Activated naive CD4-positive, alpha-beta T cell treated with anti-CD3 and anti-CD28 coated beads, Interleukin-2, amount 50 U/mL, for 16 hours (primary cell): Measurements from ENCODE around the gene DDX42.

Source experiments
- DNase-seq: peaks from one replicate; pipeline ENCODE4 v3.0.0-alpha.2; 2020

The DDX42 gene

GRCh38 chr17:63774141-63774968 is at the start of gene DDX42:
DDX42 (plus strand) TSS chr17:63774170; CDS start chr17:63787050, 12,880 bp downstream.
- peak; percentile 90 for DNase-seq

DNA sequence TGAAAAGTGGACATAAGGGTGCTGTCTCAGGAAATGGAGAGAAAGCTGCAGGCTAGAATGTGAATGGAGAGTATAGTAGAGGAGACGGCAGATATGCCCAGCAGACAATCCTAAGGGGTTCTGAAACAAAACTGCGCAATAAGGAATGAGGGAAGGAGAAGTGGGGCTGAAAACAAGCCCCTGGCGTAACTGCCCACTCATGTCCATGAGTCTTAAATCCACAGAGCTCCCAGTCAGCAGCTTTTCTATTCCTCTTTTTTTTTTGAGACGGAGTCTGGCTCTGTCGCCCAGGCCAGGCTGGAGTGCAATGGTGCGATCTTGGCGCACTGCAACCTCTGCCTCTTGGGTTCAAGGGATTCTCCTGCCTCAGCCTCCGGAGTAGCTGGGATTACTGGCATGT is 38.3 kb upstream of the DDX42 start:
- no peak for DNase-seq

DNA sequence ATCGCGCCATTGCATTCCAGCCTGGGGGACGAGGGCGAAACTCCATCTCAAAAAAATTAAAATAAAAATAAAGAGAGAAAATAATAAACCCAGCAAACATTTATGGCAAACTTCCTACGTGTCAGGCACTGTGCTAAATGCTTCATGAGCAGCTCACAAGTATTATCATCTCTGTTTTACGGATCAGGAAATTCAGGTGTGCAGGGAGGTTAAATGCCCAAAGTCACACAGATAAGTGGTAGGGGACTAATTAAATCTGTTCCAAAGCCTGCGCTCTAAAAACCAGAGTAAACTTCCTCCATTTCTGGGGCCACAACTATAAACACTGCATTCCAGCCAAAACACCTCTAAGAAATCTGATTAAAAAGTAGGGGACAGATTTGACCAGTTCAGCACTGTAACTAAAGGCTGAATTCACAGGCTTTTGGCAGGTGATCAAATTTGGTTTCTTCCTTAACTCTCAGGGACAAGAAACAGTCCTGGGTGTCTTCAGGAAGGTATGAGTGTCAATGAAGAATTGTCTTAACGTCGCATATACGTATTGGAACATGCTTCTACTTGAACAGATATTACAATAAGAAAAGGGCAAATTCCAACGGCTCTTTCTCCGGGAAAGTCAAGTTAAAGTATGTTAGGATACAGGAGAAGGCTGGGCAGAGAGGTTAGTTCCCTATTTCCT is 33.4 kb upstream of the DDX42 start:
- no peak for DNase-seq

GRCh38 chr17:63741143-63741407 is 32.9 kb upstream of the DDX42 start:
- DNase-seq: no peak

DNA sequence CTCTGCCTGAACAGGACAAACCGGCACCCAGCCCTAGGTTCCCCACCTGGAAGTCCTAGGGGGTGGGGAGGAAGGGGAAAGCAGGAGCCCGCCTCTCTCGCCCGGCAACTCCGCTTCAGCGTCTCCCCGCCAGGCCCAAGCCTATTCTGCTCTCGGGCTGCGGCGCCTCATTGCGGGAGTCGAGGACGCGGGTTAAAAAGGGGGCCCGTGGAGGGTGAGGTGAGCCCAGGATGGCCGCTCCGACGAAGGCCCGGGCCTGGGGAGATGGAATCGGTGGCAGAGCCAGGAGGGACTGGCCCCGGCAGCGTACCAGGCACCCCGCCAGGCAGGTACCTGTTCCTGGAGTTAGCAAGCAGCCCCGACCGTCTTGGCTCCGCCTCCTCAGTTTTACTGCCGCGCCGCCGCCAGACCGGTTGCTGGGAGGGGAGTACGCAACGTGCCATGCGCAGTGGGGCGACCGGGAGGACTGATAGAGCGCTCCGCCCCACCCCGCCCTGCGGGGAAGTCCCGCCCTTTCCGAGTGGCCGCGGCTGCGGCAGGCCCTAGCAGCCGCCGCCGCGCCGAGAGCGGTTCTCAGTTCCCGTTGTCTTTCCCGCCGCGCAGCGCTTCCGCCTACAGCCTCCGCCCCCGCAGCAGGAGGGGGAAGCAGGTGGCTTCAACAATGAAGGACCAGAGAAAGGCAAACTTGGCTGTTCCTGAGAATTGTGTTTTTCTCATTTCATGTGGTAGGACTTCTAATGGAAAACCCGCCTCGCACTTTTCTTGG is 32.4 kb upstream of the DDX42 start, which contains the start of gene STRADA:
TSS of gene STRADA (minus strand) at position 392 of the 766 bp plus-strand sequence. CDS start 13,430 bp downstream, outside the sequence.
- DNase-seq: peak; percentile 100

DNA sequence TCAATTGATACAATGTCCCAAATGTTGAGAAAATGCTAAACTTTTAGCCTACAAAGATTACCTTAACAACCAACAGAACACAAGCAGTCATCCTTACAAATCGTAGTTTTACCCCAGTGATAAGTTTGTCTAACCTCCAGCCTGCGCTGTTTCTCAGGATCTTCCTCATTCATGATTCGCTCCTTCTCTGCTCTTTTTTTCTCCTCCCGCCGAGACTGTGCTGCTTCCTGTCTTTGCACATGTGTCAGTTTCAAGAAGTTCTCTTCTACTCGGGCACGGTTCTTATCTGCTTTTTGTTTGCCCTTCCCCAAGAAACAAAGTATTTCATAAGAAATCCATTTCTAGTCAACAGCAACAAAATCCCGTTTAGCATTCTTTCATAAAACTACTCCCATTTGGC is 22.2 kb upstream of the DDX42 start:
- DNase-seq: no peak

GRCh38 chr17:63752707-63753106 is 21.3 kb upstream of the DDX42 start:
- no peak for DNase-seq

GRCh38 chr17:63753215-63753614 is 20.8 kb upstream of the DDX42 start:
- DNase-seq: no peak

GRCh38 chr17:63754046-63754445 is 19.9 kb upstream of the DDX42 start:
- no peak for DNase-seq

DNA sequence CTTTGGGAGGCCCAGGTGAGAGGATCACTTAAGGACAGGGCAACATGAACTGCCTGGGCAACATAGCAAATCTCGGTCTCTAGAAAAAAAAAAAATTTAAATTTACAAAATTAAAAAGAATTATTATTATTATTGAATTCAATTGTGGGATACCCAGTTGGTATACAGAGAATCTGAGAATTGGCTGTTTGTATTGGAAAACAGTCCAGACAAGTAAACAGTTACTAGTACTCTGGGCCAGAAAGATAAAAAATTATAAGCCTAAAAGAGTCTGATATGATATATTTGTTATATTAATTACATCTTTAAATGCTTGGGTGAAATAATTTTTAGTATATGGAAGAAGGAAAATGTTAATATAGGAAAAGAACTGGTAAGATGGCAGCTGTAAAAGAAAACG is 15.5 kb upstream of the DDX42 start:
- DNase-seq: no peak

- no peak for DNase-seq
Observed at GRCh38 chr17:63760771-63761539, 13.0 kb upstream of the DDX42 start.

DNA sequence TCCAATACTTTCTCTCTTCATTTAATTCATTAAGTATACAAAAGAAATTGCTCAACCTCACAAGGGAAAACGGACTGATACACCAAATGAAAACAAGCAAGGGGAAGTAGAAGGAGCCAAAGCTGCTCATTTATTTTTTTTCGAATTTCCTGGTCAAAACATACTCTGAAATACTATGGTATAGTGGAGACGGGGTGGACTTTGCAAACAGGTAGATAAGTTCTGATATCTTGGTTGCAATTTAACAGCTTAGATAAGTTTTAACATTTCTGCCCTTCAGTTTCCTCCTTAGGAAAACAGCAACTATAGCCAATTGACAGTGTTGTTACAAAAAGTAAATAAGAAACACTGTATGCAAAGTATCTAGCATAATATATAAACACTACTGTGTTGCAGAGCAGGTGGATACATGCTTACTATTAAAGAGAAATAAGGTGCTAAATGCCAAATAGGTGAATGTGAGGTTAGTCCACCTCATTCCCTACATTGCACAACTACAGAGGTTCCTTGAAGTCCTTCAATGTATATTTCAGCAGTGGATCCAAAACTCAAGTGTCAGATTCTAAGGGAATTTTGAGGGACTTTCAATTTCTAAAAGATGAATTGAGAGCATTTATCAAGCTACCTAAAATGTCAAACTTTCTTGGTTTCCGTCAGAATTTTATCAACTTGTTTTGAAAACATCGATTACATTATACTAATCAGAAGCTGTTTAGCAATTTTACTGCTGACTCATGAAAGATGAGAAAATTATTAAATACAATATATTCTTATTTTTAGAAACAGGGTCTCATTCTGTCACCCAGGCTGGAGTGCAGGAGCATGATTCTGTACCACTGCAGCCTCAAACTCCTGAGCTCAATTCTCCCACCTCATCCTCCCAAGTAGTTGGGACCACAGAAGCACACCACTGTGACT is 11.6 kb upstream of the DDX42 start:
- DNase-seq: no peak

- no peak for DNase-seq
Observed at GRCh38 chr17:63764716-63765115, 9.3 kb upstream of the DDX42 start.

- DNase-seq: no peak
Observed at GRCh38 chr17:63766754-63767153, 7.2 kb upstream of the DDX42 start.

- no peak for DNase-seq
Observed at GRCh38 chr17:63768433-63768832, 5.5 kb upstream of the DDX42 start.

DNA sequence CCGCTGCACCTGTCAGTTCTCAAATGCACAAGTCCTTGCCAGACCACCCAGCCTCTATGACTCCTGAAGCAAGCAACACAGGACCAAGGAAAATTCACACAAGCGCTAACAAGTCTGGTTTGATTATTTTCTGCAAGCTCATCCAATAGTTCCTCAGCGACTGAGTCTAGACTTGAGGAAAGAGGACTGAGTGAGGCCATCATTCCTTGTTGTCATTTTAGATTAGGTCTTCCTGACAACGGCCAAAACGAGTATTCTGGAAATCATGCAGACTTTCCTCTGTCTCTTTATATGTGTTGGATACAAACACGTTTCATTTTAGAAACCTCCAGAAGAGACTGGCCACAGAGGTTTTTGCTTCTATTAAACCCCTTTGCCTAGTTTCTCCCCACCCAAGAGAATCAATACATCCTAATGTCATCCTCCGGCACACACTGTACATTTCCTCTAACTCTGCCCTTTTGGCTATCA is 1.1 kb upstream of the DDX42 start:
- no peak for DNase-seq

GRCh38 chr17:63773272-63774140 is 464 bp upstream of the DDX42 start, which contains the start of gene CCDC47:
CCDC47 (minus strand) TSS chr17:63773597; CDS start chr17:63766175, 7,422 bp downstream.
- peak; percentile 98 for DNase-seq

DNA sequence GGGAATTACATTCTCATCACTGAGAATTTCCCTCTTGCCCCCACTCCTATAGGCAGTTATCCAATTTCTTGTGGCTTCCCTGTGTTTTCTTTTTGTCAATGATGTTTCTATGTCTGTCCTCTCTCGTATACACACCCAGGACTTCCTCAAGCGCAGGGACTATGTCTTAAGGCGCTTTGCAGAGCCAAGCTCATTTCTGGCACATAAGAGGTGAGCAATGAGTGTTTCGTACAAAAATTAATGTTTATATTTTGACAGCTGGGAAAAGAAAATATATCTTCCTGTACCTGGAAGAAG is 947 bp downstream of the DDX42 start:
- no peak for DNase-seq

GRCh38 chr17:63775420-63775819 is 1.4 kb downstream of the DDX42 start:
- DNase-seq: no peak

DNA sequence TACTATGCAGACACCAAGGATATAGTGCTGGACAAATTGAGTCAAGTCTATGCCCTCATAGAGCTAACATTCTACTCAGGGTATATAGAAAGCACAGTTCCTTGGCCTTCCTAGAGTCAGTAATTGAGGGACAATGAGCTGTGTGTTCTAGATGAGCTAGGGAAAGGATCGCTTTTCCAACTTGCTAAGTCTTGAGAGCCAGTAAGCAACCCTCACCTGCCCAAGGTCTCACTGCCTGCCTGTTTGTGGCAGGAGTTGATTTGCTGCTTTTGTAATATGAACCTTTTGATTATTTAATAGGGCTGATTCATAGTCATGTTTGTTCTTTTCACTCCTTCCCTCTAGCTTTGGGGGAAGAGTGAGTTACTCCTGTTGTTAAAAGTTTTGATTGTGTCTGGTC is 6.5 kb downstream of the DDX42 start:
- DNase-seq: no peak

DNA sequence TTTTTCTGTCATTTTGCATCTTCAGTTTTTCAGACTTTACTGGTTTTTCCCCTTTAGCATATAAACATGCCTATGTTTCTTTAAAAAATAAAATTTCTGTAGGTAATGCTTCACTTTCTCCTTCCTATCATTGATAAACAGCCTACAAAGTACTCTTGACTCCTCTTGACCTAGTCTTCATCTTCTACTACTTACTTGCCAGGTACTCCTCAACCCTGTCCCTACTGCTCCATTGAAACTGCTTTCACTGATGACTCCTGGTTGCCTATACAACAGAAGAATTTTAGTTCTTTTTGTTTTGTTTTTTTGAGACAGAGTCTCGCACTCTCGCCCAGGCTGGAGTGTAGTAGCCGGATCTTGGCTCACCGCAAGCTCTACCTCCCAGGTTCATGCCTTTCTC is 7.0 kb downstream of the DDX42 start:
- no peak for DNase-seq
